Subcutaneous abdominal adipose tissue (tissue), 5 donors: Measurements from ENCODE around the gene LEF1.

Experiments used
- H3K27ac ChIP-seq: one replicate; pipeline ENCODE4 v1.7.0; 2013; ENCODE audit warnings: low read depth, mild to moderate bottlenecking, inconsistent platforms, low read length, moderate library complexity
- H3K27me3 ChIP-seq, 5 donors: one replicate each; pipeline ENCODE4 v1.7.0; 2013; ENCODE audit warnings: low read length in 5 of 5, inconsistent platforms in 1 of 5; ENCODE audit not compliant: control insufficient read depth in 5 of 5, insufficient read depth in 4 of 5
- H3K36me3 ChIP-seq, 5 donors: one replicate each; pipeline ENCODE4 v1.7.0; 2013; ENCODE audit warnings: low read length in 5 of 5; ENCODE audit not compliant: control insufficient read depth in 5 of 5, insufficient read depth in 5 of 5
- H3K4me1 ChIP-seq, 5 donors: one replicate each; pipeline ENCODE4 v1.7.0; 2013; ENCODE audit warnings: low read length in 5 of 5, mild to moderate bottlenecking in 3 of 5, moderate library complexity in 1 of 5; ENCODE audit not compliant: control insufficient read depth in 5 of 5, insufficient read depth in 5 of 5
- H3K4me3 ChIP-seq, 5 donors: one replicate each; pipeline ENCODE4 v1.7.0; 2013; ENCODE audit warnings: low read length in 5 of 5, low read depth in 1 of 5
- H3K9ac ChIP-seq, 5 donors: one replicate each; pipeline ENCODE4 v1.7.0; 2013; ENCODE audit warnings: low read length in 5 of 5, mild to moderate bottlenecking in 4 of 5, moderate library complexity in 3 of 5
- H3K9me3 ChIP-seq, 5 donors: one replicate each; pipeline ENCODE4 v1.7.0; 2013; ENCODE audit warnings: low read length in 5 of 5; ENCODE audit not compliant: control insufficient read depth in 5 of 5
- donor health status: healthy.
- donor health status: healthy.
- donor health status: healthy.
- donor health status: healthy.
- donor health status: healthy.

Gene LEF1

GRCh38 chr4:108180513-108180912, 11.8 kb upstream of the LEF1 start:
- Histone ChIP-seq H3K4me3 (no peak overlapping the region), H3K27me3 (peaks cover 2 to 9% (median 3%) of the 10 kb centered on the region in 5 donors), H3K4me1 (no peaks in the 10 kb centered on the region), H3K27ac (no peak overlapping the region), H3K36me3 (no peaks in the 10 kb centered on the region), H3K9me3 (no peaks in the 10 kb centered on the region), H3K9ac (no peak overlapping the region)

- H3K4me3 ChIP-seq, result no peak overlapping the region
Observed at GRCh38 chr4:108175966-108176365, 7.2 kb upstream of the LEF1 start.

GRCh38 chr4:108174856-108175255, 6.1 kb upstream of the LEF1 start:
- no peaks in the 10 kb centered on the region for H3K36me3 ChIP-seq
- no peaks in the 10 kb centered on the region for H3K9me3 ChIP-seq
- H3K4me3 ChIP-seq, result no peak overlapping the region
- peaks cover 20 to 46% (median 31%) of the 10 kb centered on the region in 5 donors for H3K27me3 ChIP-seq
- H3K4me1 ChIP-seq, result peaks cover 0 to 26% (median 23%) of the 10 kb centered on the region in 5 donors
- H3K27ac ChIP-seq, result no peak overlapping the region
- H3K9ac ChIP-seq, result no peak overlapping the region

More at GRCh38 chr4:108175966-108176365, 7.2 kb upstream of the LEF1 start:
- H3K4me1 ChIP-seq, result peaks cover 0 to 26% (median 23%) of the 10 kb centered on the region in 5 donors
- no peak overlapping the region for H3K9ac ChIP-seq
- no peaks in the 10 kb centered on the region for H3K9me3 ChIP-seq
- H3K27me3 ChIP-seq, result peaks cover 13 to 35% (median 23%) of the 10 kb centered on the region in 5 donors
- H3K27ac ChIP-seq, result no peak overlapping the region
- no peaks in the 10 kb centered on the region for H3K36me3 ChIP-seq

- Histone ChIP-seq H3K4me3 (peak overlapping the region; percentile 73 to 86 (median 77)), H3K27me3 (peaks cover 20 to 57% (median 42%) of the 10 kb centered on the region in 5 donors), H3K9ac (peak overlapping the region in 1 of 5 donors; percentile 53), H3K36me3 (no peaks in the 10 kb centered on the region), H3K9me3 (no peaks in the 10 kb centered on the region), H3K27ac (no peak overlapping the region), H3K4me1 (peaks cover 0 to 34% (median 29%) of the 10 kb centered on the region in 5 donors)
Observed at GRCh38 chr4:108173599-108174057, 4.9 kb upstream of the LEF1 start.

- H3K4me1 ChIP-seq, result peaks cover 0 to 40% (median 35%) of the 10 kb centered on the region in 5 donors
- no peaks in the 10 kb centered on the region for H3K9me3 ChIP-seq
- H3K36me3 ChIP-seq, result no peaks in the 10 kb centered on the region
- H3K27me3 ChIP-seq, result peaks cover 20 to 64% (median 43%) of the 10 kb centered on the region in 5 donors
- H3K9ac ChIP-seq, result peak overlapping the region in 4 of 5 donors; percentile 48 to 56 (median 51)
- H3K27ac ChIP-seq, result no peak overlapping the region
- H3K4me3 ChIP-seq, result peak overlapping the region; percentile 73 to 86 (median 77)
Observed at GRCh38 chr4:108172753-108173598, 4.2 kb upstream of the LEF1 start.

- peaks cover 22 to 64% (median 43%) of the 10 kb centered on the region in 5 donors for H3K27me3 ChIP-seq
- peak overlapping the region in 2 of 5 donors; percentile 7 to 56 for H3K9ac ChIP-seq
- peaks cover 0 to 46% (median 39%) of the 10 kb centered on the region in 5 donors for H3K4me1 ChIP-seq
- H3K4me3 ChIP-seq, result peak overlapping the region in 4 of 5 donors; percentile 73 to 86 (median 78)
- no peaks in the 10 kb centered on the region for H3K36me3 ChIP-seq
- H3K9me3 ChIP-seq, result no peaks in the 10 kb centered on the region
- no peak overlapping the region for H3K27ac ChIP-seq
Observed at GRCh38 chr4:108172231-108172752, 3.6 kb upstream of the LEF1 start.

- no peak overlapping the region for H3K9ac ChIP-seq
Observed at GRCh38 chr4:108171339-108172230, 2.9 kb upstream of the LEF1 start.

GRCh38 chr4:108170631-108171338, 2.1 kb upstream of the LEF1 start:
- Histone ChIP-seq H3K9me3 (no peaks in the 10 kb centered on the region), H3K4me1 (peaks cover 0 to 57% (median 51%) of the 10 kb centered on the region in 5 donors), H3K27ac (no peak overlapping the region), H3K4me3 (no peak overlapping the region), H3K36me3 (no peaks in the 10 kb centered on the region), H3K9ac (no peak overlapping the region), H3K27me3 (peaks cover 38 to 71% (median 54%) of the 10 kb centered on the region in 5 donors)

More at GRCh38 chr4:108171339-108172230, 2.9 kb upstream of the LEF1 start:
- no peaks in the 10 kb centered on the region for H3K9me3 ChIP-seq
- H3K4me3 ChIP-seq, result peak overlapping the region in 3 of 5 donors; percentile 73 to 79 (median 77)
- peaks cover 0 to 53% (median 45%) of the 10 kb centered on the region in 5 donors for H3K4me1 ChIP-seq
- no peak overlapping the region for H3K27ac ChIP-seq
- no peaks in the 10 kb centered on the region for H3K36me3 ChIP-seq
- peaks cover 30 to 70% (median 49%) of the 10 kb centered on the region in 5 donors for H3K27me3 ChIP-seq

GRCh38 chr4:108169664-108170063, 932 bp upstream of the LEF1 start:
- Histone ChIP-seq H3K27ac (no peak overlapping the region), H3K36me3 (no peaks in the 10 kb centered on the region), H3K27me3 (peaks cover 45 to 79% (median 61%) of the 10 kb centered on the region in 5 donors), H3K4me3 (no peak overlapping the region), H3K4me1 (peaks cover 0 to 57% (median 51%) of the 10 kb centered on the region in 5 donors), H3K9ac (no peak overlapping the region), H3K9me3 (no peaks in the 10 kb centered on the region)
